Measurements from ENCODE around the gene STARD5. TPM values are rescaled to one million over a fixed set of nuclear protein-coding genes. Genes with fewer than 3 reads are reported as not detected.

Gene STARD5
- total and polyA plus RNA-seq, 2 experiments from 2014 or later, result 3.8 to 10.1 TPM

GRCh38 chr15:81329446-81329845 is 5.5 kb upstream of the STARD5 start:
- H4K20me1 ChIP-seq (replicated peaks; ENCODE audit: insufficient read depth), result no peaks in the 10 kb centered on the region
- DNase-seq (ENCODE audit: low spot score) (no peak), ATAC-seq (no peak)
- H3F3A ChIP-seq (replicated peaks; ENCODE audit: low read depth), result no peaks in the 10 kb centered on the region
- H3K4me3 Mint-ChIP-seq, result no peak overlapping the region
- H3K27ac Mint-ChIP-seq, result no peak overlapping the region
- no peaks in the 10 kb centered on the region for H3K79me2 ChIP-seq (replicated peaks; ENCODE audit: insufficient read depth)
- peaks cover 3% of the 10 kb centered on the region; the same call in 1 of the 3 replicates for H3K4me1 Mint-ChIP-seq
- TF ChIP-seq ZNF114 (CRISPR knock-in tag; IDR thresholded peaks at IDR 0.05) (no peak), NANOG (IDR thresholded peaks at IDR 0.05; ENCODE audit: borderline replicate concordance) (no peak), ZNF462 (CRISPR knock-in tag; IDR thresholded peaks at IDR 0.05) (no peak), ZNF331 (CRISPR knock-in tag; IDR thresholded peaks at IDR 0.05; ENCODE audit: low read depth) (no peak), EZH2 (IDR thresholded peaks at IDR 0.05; ENCODE audit: low read depth, unreplicated experiment) (no peak), POLR2AphosphoS5 (IDR thresholded peaks at IDR 0.05; ENCODE audit: low read depth) (no peak), CTCF (conservative IDR thresholded peaks at IDR 0.05; ENCODE audit: low read depth in 2 of 2) (no peak), REST (IDR thresholded peaks at IDR 0.05; ENCODE audit: unreplicated experiment) (no peak), JUNB (IDR thresholded peaks at IDR 0.05; ENCODE audit: unreplicated experiment) (no peak), CREB1 (CRISPR knock-in tag; IDR thresholded peaks at IDR 0.05; ENCODE audit: low read depth) (no peak)
- H3K27me3 ChIP-seq (ENCODE audit: insufficient read depth), result no peaks in the 10 kb centered on the region
- H3K4me3 ChIP-seq, result no peak overlapping the region
- H3K4me1 ChIP-seq (ENCODE audit: insufficient read depth), result no peaks in the 10 kb centered on the region
- no peak overlapping the region for H2AFZ ChIP-seq
- H3K27me3 Mint-ChIP-seq (ENCODE audit: insufficient read depth, low read depth, poor library complexity), result peaks cover 8% of the 10 kb centered on the region
- H3K9me3 Mint-ChIP-seq, result no peaks in the 10 kb centered on the region
- H3K36me3 ChIP-seq (ENCODE audit: insufficient read depth), result no peaks in the 10 kb centered on the region
- H3K27ac ChIP-seq (ENCODE audit: low read depth), result no peak overlapping the region
- H3K9me2 ChIP-seq (ENCODE audit: insufficient read depth), result no peaks in the 10 kb centered on the region
- no peak overlapping the region for H3K4me2 ChIP-seq
- H3K36me3 Mint-ChIP-seq (ENCODE audit: low read depth), result no peaks in the 10 kb centered on the region

Data from GM23338 (cell line).